SH-SY5Y (cell line): Measurements from ENCODE around the gene FRMD8.

Experiments used
- GATA2 ChIP-seq: IDR thresholded peaks from 2 replicates; pipeline ENCODE4 v1.6.1; 2011; ENCODE audit warnings: mild to moderate bottlenecking, low read depth, low read length
- GATA3 ChIP-seq: IDR thresholded peaks from 2 replicates; pipeline ENCODE4 v1.6.1; 2011; ENCODE audit warnings: low read depth, mild to moderate bottlenecking, low read length, moderate library complexity

DNA sequence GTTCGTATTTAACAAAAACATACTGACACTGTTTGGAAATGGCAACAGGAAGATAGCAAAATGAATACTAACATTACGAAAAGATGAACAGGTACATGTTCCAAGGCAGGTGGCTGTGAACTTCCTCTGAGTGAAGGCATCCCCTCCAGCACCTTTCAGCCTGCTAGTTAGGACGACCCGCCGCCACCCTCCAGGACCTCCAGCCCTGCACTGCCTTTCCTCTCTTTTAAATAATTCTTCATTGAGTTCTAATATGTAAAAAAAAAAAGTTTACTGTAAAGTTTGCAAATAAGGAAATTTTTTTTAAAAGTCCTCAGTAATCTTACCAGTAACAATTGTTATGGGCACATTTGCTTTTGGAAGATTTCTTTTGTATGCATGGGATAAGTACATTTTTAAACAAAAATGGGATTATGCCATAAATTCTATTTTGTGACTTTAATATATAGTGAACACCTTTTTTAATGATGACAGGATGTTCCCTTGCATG, 42.2 kb downstream of the FRMD8 start:
- TF ChIP-seq GATA2, result no peak
- TF ChIP-seq GATA3, result no peak
